Stimulated activated naive B cell treated with anti-CD40 and anti-IgM and Interleukin-4, amounts not matched to agents 10 μg/mL and 1 μg/mL and 100 μg/mL, for 72 hours (primary cell): Measurements from ENCODE around the gene BRPF3.

Source experiments
- ATAC-seq, 2 donors: fragments of 150-1000 bp; cut with Tn5 transposase; replicated peaks; 2 replicates each; pipeline ENCODE4 v1.10.0; 2021; ENCODE audit warnings: moderate library complexity in 1 of 2
- DNase-seq: peaks from one replicate; pipeline ENCODE4 v3.0.0; 2021
- H3K27ac Mint-ChIP-seq: one replicate; pipeline ENCODE4 v1.8.0; 2022; ENCODE audit warnings: mild to moderate bottlenecking, mixed read lengths
- H3K27me3 Mint-ChIP-seq, 2 donors: one replicate each; pipeline ENCODE4 v1.8.0; 2022; ENCODE audit warnings: mixed read lengths in 2 of 2
- H3K36me3 Mint-ChIP-seq, 2 donors: one replicate each; pipeline ENCODE4 v1.8.0; 2022; ENCODE audit warnings: mixed read lengths in 2 of 2, mild to moderate bottlenecking in 1 of 2
- H3K4me1 Mint-ChIP-seq, 2 donors: one replicate each; pipeline ENCODE4 v1.8.0; 2022; ENCODE audit warnings: mixed read lengths in 2 of 2, mild to moderate bottlenecking in 1 of 2
- H3K4me3 Mint-ChIP-seq, 2 donors: one replicate each; pipeline ENCODE4 v1.8.0; 2022; ENCODE audit warnings: mild to moderate bottlenecking in 2 of 2, mixed read lengths in 2 of 2, moderate library complexity in 1 of 2
- H3K9me3 Mint-ChIP-seq, 2 donors: one replicate each; pipeline ENCODE4 v1.8.0; 2022; ENCODE audit warnings: mixed read lengths in 2 of 2, mild to moderate bottlenecking in 1 of 2

Gene BRPF3

GRCh38 chr6:36276581-36277536 is 80.3 kb downstream of the BRPF3 start:
- peaks cover 13 to 36% of the 10 kb centered on the region in 2 donors for H3K27me3 Mint-ChIP-seq
- H3K36me3 Mint-ChIP-seq = no peaks in the 10 kb centered on the region
- ATAC-seq (no peak), DNase-seq (no peak)
- peaks cover 5 to 11% of the 10 kb centered on the region in 2 donors for H3K4me1 Mint-ChIP-seq
- no peaks in the 10 kb centered on the region for H3K9me3 Mint-ChIP-seq
- no peak overlapping the region for H3K4me3 Mint-ChIP-seq
- no peak overlapping the region for H3K27ac Mint-ChIP-seq

- DNase-seq = no peak
- Mint-ChIP-seq H3K27me3 (peaks cover 13 to 31% of the 10 kb centered on the region in 2 donors), H3K4me3 (no peak overlapping the region)
These were observed 81.5 kb downstream of the BRPF3 start for GRCh38 chr6:36277946-36278470.

GRCh38 chr6:36280467-36280866 is 83.9 kb downstream of the BRPF3 start:
- no peak overlapping the region for H3K27ac Mint-ChIP-seq
- peaks cover 5 to 11% of the 10 kb centered on the region in 2 donors for H3K4me1 Mint-ChIP-seq
- peaks cover 26 to 42% of the 10 kb centered on the region in 2 donors for H3K27me3 Mint-ChIP-seq
- ATAC-seq (peak; percentile 97 to 98), DNase-seq (no peak)
- no peaks in the 10 kb centered on the region for H3K36me3 Mint-ChIP-seq
- H3K9me3 Mint-ChIP-seq = no peaks in the 10 kb centered on the region
- peak overlapping the region in 1 of 2 donors; percentile 52 for H3K4me3 Mint-ChIP-seq

More at GRCh38 chr6:36277946-36278470, 81.5 kb downstream of the BRPF3 start:
- Mint-ChIP-seq H3K36me3 (no peaks in the 10 kb centered on the region), H3K4me1 (peaks cover 5 to 11% of the 10 kb centered on the region in 2 donors), H3K27ac (no peak overlapping the region), H3K9me3 (no peaks in the 10 kb centered on the region)
- no peak for ATAC-seq

- Mint-ChIP-seq H3K36me3 (no peaks in the 10 kb centered on the region), H3K27ac (no peak overlapping the region), H3K4me1 (peaks cover 5 to 11% of the 10 kb centered on the region in 2 donors), H3K4me3 (no peak overlapping the region), H3K9me3 (no peaks in the 10 kb centered on the region), H3K27me3 (peaks cover 31 to 47% of the 10 kb centered on the region in 2 donors)
- ATAC-seq (peak; percentile 8 to 9), DNase-seq (no peak)
These were observed 84.4 kb downstream of the BRPF3 start for GRCh38 chr6:36280983-36281382.
